Adrenal gland (tissue), 5 donors: ENCODE data around the gene TCERG1L.

Experiments used
- CTCF ChIP-seq, 6 experiments: fragments of 450-650 bp in 4 of 6; fragments of 200-600 bp in 2 of 6; sonication (generic) in 1 of 6; IDR thresholded peaks; 1 replicate in 5 of 6; 2 replicates in 1 of 6; pipeline versions ENCODE4 v1.5.1 to v1.8.0; 2016 to 2021; ENCODE audit warnings: antibody characterized with exemption in 6 of 6, mild to moderate bottlenecking in 2 of 6, moderate library complexity in 1 of 6
- POLR2A ChIP-seq, 2 donors: fragments of 450-650 bp; IDR thresholded peaks; one replicate each; pipeline ENCODE4 v1.6.1; 2017; ENCODE audit warnings: antibody characterized with exemption in 2 of 2, mild to moderate bottlenecking in 2 of 2, moderate library complexity in 1 of 2
- donor health status: DM: no; HTN: no; CAD: no.

- TF ChIP-seq CTCF (IDR thresholded peaks at IDR 0.05) (no peak), POLR2A (IDR thresholded peaks at IDR 0.05) (no peak)
Measured at GRCh38 chr10:131176907-131177306, 134.6 kb downstream of the TCERG1L start.
